Islet precursor cell (in vitro differentiated cells): ENCODE data around the gene SURF2.

Experiments
- DNase-seq: peaks from one replicate; pipeline ENCODE4 v3.0.0-alpha.2; 2018

The SURF2 gene

DNA sequence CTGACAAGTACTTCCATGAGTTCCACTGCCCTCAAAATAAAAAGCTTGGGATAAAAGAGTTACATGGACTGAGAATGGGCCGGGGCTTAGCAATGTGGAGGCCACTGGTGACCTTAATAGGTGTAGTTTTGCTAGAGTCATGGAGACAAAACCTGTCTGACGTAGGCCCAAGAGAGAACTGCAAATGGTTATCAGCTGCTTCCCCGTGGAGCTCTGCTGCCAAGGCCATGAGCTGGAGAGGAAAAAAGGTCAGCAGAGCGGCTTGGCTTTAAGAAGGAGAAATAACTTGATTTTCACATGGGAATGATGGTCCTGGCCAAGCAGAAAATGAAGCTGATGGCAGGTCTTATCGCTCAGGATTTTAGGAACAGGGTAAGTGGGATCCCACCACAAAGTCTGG lies 16.7 kb upstream of the SURF2 start:
- DNase-seq: no peak

DNA sequence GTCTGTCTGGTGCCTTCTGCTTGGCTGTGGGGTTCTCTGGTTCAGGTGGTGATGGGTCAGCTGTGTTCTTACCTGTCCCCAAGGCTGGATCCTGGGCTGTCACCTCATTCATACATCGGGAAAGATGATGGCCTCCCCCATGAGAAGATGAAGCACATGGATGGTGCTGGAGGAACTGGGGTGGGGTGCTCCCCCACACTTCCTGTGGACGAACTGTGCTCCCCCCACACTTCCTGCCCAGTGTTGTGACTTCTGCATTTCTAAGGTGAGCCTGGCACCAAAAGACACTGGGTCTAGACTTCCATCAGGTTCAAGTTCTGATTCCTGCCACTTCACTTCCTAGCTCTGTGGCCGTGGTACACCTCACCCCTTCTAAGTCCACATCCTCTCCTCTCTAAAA lies 16.1 kb upstream of the SURF2 start:
- DNase-seq: no peak

GRCh38 chr9:133340916-133341315 lies 15.4 kb upstream of the SURF2 start:
- no peak for DNase-seq

DNA sequence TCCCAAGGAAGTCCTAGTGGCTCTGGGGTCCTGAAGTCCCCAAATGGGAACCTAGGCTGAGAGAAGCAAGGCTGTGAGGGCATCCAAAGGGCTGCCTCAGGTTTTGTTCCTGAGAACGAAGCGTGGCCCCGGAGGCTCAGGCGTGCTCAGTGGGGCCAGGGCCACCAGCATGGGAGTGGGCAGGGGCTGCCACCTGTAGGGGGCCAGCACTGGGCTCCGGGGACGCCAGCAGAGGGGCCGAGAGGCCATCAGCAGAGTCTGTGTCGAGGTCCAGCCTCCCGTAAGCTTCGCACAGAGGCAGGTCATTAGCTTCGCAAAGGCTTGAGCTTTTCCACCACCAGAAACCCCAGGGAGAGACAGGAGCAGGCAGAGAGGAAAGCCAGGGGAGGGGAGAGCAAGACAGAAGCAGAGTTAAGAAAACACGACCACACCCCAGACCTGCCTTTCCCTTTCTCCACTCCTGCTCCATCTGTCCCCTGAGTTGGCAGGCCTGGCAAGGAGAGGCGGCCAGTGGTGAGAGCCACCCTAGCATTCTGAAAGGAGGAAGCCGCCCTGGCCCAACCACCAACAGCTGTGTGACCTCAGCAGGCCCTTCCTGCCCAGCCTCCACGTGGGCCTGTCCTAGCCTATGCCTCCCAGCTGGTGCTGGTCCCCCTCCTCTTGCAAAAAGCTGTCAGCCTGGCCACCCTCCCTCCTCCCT lies 14.8 kb upstream of the SURF2 start:
- DNase-seq: no peak

DNA sequence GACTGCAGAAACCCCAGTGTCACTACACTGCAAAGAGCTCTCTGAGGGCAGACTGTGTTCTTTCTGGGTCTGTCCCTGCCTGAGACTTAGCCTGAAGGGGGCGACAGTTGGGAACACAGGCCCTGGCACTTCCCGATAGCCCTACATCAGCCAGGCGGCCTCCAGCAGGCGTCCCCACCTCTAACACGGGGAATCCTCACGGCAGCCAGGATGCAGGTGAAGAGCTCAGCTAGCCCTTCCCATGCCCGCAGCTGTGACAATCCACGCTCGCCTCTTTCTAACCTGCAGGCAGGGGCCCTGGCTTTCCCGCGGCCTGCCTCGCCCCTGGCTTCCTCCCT lies 14.3 kb upstream of the SURF2 start:
- peak; percentile 72 for DNase-seq

- DNase-seq: no peak
Observed at GRCh38 chr9:133342570-133342969, 13.8 kb upstream of the SURF2 start.

DNA sequence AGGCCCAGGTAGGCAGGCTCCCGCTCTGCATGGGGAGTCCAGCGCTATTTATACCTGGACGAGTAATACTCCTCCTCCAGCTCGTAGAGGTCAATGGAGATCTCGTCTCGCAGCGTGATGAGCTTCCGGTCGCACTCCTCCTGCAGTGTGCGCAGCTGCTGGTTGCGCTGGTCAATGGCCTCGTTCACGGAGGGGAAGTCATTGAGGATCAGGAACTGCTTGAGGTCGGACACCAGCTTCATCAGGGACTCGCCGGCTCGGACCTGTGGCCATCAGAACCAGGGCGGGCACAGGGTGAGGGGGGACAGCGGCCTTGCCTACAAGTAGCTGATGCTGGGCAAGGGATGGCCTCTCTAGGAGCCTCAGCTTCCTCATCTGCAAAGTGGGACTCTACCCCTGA lies 12.3 kb upstream of the SURF2 start:
- no peak for DNase-seq

GRCh38 chr9:133344979-133345378 lies 11.4 kb upstream of the SURF2 start:
- no peak for DNase-seq

- DNase-seq: no peak
Observed at GRCh38 chr9:133345596-133345995, 10.8 kb upstream of the SURF2 start.

DNA sequence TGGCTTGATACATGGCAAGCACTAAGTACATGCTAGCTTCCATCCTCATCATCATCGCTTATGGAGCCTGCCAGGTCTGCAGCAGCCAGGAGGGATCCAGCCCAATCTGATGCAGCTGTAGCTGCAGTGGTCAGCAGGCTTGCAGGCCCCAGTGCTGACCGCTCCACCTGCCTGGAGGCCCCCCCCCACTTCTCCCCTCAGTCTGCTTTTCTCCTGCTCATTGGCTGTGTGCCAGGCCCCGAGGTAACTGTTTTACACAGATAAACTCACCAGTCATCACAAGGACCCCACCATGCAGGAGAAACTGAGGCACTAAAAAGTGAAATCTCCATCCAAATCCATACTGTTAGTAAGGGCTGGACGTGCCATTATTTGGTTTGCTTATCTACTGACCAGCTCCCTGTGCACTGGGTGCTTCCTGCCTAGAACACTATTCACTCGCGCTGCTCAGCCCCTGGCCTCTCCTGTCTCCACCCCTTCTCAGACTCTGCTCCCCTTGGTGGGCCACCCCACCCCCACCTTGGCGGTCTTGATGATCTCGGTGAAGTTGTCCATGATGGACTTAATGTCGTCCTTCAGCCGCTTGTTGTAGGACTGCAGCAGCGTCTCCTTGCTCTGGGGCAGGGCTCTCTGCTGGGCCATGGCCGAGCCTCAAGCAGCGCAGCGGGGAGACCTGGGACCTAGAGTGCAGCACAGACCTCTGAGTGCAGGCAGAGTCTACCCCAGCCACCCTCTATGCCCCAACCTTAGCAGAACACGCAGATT lies 10.1 kb upstream of the SURF2 start:
- no peak for DNase-seq

GRCh38 chr9:133347515-133347984 lies 8.8 kb upstream of the SURF2 start:
- no peak for DNase-seq

GRCh38 chr9:133347985-133348717 lies 8.2 kb upstream of the SURF2 start, which contains the start of the genes MED22 and RPL7A:
TSS of gene MED22 (minus strand) at chr9:133348131. CDS start at chr9:133346662, 1,469 bp downstream.
TSS of gene RPL7A (plus strand) at chr9:133348218. CDS start at chr9:133348244, 26 bp downstream.
- DNase-seq: peak; percentile 97

DNA sequence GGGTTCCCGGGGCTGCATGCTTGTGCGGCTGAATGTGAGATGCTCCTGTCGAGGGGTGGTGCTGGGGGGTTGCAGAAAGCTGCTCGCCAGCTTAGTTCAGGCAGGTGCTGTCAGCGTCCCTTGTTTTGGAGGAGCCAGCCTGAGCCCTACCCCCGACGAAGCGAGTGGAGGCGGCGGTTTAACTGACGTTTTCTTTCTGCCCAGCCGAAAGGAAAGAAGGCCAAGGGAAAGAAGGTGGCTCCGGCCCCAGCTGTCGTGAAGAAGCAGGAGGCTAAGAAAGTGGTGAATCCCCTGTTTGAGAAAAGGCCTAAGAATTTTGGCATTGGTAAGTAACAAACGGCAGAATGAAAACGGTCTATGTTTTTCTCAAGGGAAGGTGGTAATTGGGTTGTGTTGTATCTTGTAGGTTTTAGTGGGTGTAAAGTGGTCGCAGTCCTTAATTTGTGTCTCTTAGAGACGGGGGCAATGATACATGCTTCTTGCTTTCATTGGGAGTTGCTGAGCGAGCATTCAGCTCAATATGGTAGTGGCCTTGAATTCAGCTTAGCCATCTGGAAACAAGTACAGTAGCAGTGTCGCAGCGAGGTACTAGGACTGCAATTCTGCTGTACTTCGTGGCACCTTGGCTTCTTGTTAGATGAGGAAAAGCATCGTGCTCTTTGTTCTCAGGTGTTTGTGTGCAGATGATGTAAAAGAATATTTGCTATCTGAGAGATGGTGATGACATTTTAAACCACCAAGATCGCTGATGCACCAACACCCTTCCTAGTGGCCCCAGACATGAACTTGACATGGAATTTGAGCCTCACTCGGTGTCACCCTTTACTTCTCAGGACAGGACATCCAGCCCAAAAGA lies 7.4 kb upstream of the SURF2 start:
- DNase-seq: no peak

DNA sequence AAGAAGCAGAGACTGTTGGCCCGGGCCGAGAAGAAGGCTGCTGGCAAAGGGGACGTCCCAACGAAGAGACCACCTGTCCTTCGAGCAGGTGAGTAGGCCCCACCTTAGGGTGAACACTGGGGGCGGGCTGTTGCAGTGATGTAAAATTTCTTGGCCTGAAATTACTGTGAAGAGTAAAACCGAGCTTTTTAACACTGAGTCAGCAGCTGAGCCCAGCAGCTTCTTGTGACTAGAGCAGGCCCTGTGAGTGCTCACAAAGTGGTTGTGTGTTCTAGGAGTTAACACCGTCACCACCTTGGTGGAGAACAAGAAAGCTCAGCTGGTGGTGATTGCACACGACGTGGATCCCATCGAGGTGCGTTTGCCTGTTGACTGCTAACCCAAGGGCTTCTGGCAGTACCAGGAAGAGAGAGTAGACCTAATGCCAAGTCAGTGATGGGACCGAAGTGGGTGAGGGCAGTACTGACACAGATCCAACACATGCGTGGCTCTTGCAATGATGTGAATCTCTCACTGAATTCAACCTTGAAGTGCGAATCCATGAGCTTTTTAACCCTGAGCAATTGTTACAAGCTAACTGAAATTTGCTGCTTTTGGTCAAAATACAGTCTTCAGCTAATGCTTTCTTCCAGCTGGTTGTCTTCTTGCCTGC lies 6.3 kb upstream of the SURF2 start:
- no peak for DNase-seq

- DNase-seq: no peak
Observed at GRCh38 chr9:133351526-133351907, 4.8 kb upstream of the SURF2 start.

- peak; percentile 94 for DNase-seq
Observed at GRCh38 chr9:133351908-133352634, 4.3 kb upstream of the SURF2 start.

- DNase-seq: no peak
Observed at GRCh38 chr9:133352635-133353340, 3.6 kb upstream of the SURF2 start.

DNA sequence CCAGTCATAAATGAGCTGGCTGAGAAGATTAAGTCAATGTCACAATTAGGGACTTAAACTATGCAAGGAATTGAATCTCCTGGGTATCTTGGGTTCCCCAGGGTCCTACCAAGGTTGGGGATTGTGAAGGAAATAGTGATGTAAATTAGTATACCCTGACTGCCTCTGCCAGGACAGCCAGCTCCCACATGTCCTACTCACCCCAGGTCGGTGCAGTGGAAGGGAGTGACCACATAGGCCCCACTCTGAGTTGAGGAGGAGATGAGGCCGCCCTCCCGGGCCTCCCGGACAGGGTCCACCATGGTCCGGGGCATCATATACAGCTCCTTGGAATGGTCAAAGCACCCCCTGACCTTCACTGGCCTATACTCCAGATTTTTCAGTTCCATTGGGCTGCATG lies 2.8 kb upstream of the SURF2 start:
- DNase-seq: no peak

- DNase-seq: no peak
Observed at GRCh38 chr9:133354766-133355165, 1.6 kb upstream of the SURF2 start.

DNA sequence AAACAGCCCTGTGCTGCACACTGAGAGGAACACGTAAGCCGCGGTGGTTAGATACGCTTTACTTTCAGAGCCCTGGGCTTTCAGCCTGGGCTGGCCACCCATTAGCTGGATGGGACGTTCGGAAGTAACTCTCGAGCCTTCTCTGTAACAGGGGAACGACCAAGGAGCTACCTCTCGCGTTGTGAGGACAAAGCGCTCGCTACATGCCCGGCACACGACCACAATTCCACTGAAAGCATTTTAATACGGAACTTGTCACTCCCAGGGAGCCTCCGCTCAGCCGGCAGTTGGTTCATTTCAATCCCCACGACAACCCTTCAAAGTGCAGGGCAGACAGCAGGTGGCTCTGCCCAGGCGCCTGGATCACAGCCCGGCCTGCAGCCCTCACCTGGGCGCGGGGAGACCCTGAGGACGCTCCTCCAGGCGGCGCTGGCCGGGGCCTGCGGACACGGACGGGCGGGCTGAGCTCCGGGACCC lies 431 bp upstream of the SURF2 start:
- DNase-seq: no peak

- DNase-seq: no peak
Observed at GRCh38 chr9:133357656-133358055, 1.3 kb downstream of the SURF2 start.
